Fibroblast of peridontal ligament (primary cell): ENCODE data around the gene IL36G.

Source experiments
- DNase-seq: peaks from one replicate; pipeline ENCODE4 v3.0.0-alpha.2; 2010; ENCODE audit errors: extremely low read depth

Gene IL36G

DNA sequence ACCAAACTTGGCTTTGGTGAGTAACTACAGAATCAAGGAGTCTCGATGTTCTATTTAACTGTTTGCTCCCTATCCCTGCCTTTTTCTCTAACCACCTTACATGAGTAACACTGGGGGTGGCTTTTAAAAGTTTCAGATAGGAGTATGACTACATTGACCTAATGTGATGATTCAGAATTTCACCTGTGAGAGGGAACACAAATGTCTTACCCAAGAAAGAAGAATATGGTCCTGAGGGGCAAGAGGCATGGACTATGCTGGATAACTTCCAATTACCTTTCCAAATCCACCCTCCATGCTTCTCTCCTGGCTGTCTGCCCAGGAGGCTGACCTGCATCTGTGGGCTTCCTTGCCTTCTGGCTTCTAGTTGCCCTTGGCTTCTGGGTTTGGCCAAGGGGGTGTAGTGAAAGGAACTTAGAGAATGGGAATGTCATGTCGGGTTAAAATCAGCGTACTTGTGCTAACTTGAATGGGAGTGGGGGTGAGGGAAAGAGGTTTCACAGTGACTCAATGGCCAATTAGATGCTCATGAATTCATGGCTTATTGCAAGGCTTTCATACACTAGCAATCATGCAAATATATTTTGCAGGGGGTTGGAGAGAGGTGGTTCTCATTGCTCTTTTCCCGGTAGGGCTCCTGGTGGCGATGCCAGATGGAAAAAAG lies 5.3 kb upstream of the IL36G start:
- no peak for DNase-seq

DNA sequence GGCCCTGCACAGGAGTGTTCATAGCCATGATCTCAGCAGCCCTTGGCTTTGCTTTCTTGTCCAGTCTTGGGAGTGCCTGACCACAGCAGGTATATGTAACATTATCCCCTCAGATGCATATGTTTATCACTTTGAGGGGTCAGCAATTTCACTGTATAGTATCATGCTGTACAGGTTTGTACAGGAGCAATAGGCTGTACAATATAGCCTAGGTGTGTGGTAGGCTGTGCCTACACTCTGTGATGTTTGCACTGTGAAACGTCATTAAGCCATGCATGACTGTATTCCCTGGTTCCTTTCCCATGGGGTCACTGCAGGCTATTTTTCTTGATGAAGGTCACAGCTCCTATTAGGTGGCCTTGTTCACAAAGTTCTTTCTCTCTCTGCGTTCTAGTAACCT lies 4.7 kb upstream of the IL36G start:
- DNase-seq: no peak

DNA sequence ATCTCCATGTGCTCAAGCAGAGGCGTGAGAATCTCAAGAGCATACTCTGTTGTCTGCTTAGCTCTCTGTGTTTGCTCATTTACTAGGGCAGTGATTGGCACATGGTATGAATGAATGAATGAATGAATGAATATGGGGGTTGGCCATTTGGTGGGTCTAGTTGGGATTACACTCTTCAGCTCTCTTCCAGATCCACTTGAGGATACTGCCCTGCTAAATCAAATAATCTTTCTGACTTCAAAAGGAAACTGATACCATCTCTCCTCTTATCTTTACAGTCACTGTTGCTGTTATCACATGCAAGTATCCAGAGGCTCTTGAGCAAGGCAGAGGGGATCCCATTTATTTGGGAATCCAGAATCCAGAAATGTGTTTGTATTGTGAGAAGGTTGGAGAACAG lies 1.9 kb downstream of the IL36G start:
- no peak for DNase-seq

DNA sequence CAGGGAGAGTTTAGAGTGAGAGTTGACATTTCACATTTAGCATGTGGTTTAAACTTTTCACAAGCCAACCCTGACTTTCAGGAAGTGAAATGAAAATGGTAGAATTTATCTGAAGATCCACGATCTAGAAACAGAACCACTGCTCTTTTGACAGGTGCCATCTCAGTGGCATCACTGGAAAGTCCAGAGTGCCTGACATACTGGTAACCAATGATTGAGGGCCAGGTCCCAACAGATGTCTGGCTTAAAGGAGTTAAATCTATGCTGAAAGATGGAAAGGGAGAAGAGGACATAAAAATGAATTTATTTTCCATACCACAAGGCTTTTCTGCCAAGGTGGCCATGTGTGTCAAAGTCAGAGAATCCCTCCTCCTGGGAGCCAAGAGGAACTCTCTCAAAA lies 2.7 kb downstream of the IL36G start:
- no peak for DNase-seq

DNA sequence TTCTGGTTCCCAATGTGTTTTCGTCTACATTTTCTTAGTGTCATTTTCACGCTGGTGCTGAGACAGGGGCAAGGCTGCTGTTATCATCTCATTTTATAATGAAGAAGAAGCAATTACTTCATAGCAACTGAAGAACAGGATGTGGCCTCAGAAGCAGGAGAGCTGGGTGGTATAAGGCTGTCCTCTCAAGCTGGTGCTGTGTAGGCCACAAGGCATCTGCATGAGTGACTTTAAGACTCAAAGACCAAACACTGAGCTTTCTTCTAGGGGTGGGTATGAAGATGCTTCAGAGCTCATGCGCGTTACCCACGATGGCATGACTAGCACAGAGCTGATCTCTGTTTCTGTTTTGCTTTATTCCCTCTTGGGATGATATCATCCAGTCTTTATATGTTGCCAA lies 7.3 kb downstream of the IL36G start:
- DNase-seq: no peak

DNA sequence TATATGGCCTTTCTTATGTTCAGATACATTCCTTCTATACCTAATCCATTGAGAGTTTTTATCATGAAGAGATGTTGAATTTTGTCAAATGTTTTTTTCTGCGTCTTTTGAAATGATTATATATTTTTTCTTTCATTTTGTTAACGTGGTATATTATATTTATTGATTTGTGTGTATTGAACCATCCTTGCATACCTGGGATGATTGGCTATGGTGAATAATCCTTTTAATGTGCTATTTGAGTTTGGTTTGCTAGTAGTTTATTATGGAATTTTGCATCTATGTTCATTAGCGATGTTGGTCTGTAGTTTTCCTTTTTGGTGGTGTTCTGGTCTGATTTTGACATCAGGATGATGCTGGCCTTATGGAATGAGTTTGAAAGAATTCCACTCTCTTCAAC lies 11.8 kb downstream of the IL36G start:
- no peak for DNase-seq

DNA sequence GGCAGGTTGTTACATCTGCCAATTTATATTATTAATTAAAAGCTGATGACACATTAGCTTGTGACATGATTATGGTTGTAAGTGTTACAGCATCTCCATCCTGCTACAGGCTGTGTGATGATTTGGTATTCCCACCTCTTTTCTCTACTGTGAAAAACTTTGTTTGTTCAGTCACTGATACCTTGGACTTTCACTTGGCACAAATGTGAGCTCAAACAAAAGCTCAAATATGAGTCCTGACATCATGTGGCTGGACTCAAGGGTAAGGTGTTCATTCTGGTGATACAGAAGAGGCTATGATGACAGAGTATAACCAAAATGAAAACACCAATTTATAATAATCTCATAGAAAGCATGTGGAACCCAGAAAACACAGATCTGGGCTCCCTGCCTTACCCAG lies 16.0 kb downstream of the IL36G start:
- DNase-seq: no peak

DNA sequence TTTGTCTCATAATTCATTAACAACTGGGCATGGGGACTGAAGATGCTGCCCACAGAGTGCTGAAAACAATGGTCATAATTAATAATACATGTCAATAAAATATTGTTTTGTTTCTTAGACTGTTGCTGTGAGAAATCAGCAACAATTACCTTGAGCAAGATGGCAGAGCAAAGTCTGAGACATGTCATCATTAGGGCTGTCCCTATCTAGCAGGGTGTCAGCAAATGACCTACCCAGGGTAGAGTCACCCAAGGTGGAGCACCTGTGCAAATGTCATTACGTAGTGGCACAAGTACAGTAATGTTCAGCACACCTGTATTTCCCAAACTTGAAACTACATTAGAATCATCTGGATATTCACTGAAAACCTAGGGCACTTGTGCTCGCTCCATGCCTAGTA lies 16.8 kb downstream of the IL36G start:
- DNase-seq: no peak

DNA sequence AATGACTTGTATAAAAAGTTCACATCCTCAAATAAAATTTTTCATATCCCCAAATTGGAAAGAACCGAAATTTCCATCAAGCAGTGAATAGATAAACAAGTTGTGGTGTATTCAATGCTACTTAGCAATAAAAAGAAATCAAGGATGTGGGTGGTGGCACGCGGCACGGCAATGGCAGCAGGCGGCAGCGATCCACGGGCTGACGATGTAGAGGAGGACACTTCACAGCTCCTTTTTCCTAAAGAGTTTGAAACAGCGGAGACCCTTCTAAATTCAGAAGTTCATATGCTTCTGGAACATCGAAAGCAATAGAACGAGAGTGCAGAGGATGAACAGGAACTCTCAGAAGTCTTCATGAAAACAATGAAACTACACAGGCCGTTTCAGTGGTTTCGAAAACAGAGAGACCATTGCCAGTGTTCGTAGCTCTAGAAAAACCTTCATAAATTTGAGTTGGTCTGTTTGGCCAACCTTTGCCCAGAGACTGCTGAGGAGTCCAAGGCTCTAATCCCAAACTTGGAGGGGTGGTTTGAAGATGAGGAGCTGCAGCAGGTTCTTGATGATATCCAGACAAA lies 17.6 kb downstream of the IL36G start:
- no peak for DNase-seq

DNA sequence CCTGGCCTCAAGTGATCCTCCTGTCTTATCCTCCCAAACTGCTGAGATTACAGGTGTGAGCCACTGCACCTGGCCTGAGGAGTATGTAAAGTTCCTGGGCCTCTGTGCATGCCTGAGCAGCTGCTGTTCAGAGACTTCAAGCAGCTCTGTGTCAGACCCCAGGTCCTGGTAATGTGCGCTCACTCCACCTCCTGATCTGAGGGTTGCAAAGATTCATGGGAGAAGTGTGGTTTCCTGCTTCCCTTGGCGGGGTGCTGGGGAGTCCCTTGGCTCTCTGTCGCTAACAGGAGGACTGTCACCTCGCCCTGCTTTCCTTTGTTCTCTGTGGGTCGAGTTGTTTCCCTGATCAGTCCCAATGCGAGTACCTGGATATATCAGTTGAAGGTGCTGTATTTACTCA lies 18.8 kb downstream of the IL36G start:
- no peak for DNase-seq

DNA sequence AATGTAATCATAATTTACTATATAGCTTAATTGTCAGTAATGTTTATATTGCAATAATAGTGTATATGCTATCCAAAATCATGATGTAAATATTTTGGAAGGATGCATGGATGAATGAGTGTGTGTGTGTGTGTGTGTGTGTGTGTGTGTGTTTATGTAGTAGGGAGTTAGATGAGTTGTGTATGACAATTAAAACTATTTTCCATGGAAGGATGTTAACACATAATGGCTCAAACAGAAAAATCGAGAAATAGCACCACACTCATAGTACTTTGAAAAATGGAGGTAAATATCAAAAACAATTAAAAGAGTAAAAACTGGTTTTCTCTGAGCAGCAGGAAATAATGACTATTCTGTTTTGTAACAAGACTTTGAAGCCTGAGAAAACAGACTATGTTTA lies 19.3 kb downstream of the IL36G start:
- DNase-seq: no peak

DNA sequence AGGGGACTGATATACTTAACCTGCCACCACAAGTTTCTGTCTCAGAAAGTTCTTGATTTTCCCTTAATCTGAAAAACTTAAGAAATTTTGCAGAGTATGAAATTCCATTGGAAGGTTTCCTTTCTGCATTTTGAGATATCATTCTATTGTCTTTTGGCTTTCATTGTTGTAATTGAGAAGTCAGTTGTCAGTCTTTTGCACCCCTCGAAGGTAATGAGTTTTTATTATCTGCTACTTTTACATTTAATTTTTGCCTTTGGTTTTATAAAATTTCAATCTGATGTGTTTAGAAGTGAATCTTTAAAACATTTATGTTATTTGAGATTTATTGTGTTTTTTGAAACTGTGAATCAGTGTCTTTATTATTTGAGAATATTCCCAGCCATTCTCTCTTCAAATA lies 22.6 kb downstream of the IL36G start:
- no peak for DNase-seq

DNA sequence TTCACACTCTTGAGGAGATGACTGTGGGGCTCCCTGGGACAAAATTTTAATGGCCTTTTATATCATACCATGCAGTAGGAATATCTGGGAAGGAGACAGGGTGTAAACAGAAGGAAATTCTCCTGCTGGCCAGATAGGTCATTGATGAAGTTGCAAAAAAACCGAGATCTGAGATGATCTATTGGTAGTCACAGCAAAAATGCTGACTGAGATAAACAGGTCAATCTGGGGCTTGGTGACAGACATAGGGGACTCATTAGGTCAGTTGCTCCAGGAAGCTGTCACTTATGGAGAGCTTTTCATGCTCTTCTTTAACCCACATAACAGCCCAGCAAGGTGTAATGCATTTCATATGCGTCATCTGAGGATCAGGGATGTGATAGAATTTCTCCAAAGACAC lies 24.9 kb downstream of the IL36G start:
- no peak for DNase-seq

DNA sequence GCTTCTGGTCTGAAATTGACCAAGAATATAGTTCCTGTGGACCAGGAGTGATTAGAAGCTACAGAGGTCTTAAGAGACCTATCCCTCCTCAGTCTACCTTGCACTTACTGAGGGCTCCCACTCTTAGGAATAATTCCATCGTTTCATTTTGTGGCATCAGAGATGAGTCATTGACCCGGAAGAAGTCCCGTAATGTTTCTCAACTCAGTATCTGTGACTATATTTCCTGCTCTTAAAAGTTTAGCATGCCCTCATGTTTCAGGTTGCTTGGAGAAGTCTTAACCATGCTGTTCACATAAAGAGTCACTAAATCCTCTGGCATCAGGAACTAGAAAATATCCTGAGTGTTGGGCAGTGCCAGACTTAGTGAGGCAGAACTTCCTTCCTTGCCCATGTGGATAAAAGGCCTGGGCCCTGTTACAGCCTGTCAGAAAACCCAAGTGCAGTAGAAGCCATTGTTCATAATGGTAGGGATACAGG lies 27.3 kb downstream of the IL36G start, which contains the start of gene IL36A:
TSS of gene IL36A (plus strand) at position 430 of the 480 bp plus-strand sequence. CDS start 413 bp downstream, outside the sequence.
- DNase-seq: no peak

DNA sequence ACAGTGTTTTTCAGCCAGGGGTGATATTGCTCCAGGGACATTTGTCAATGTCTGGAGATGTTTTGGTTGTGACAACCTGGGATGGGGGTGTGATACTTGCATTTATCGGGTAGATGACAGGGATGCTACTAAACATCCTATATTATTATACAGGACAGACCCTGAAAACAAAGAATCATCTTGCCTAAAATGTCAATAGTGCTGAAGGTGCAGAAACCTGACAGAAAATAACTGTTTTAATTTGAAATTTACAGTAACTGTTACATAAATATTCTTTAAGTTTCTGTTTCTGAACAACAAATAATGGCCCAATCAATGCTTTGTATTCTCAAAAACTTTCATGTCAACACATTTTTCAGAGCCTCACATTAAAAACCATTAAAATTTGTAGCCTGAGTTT lies 29.4 kb downstream of the IL36G start:
- no peak for DNase-seq

DNA sequence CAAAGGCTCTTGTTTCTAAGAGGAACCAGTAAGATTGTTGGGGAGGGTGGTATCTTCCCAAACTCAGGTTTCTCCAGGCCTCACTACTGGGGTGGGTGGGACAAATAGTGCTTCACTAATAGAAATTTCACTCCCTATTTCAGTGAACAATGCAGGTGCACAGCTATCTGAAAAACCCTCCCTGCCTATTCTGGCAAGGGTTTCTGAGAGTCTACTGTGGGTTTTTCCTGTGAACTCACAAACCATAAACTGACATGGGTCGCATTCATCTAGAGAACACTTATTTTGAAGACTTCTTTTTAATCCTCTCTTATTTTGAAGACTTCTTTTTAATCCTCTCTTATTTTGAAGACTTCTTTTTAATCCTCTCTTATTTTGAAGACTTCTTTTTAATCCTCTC lies 31.8 kb downstream of the IL36G start:
- DNase-seq: no peak

DNA sequence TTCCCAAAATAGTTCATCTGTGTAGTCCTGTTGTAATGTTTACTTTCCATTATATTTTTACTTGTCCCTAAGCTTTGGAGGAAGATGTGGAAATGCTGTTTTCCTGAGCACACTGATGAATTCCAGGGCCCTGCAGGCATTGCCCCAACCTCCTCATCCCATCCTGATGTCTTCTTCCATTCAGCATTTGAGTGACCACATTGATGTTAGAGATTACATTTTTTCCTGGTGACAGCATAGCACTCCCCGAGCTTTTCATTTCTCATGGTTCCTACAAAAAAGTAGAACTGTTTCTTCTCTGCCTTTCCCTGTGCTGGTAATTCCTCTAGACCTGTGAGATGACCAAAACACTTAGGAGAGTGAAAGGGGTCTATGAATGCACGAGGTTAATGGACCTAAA lies 32.3 kb downstream of the IL36G start:
- DNase-seq: no peak

DNA sequence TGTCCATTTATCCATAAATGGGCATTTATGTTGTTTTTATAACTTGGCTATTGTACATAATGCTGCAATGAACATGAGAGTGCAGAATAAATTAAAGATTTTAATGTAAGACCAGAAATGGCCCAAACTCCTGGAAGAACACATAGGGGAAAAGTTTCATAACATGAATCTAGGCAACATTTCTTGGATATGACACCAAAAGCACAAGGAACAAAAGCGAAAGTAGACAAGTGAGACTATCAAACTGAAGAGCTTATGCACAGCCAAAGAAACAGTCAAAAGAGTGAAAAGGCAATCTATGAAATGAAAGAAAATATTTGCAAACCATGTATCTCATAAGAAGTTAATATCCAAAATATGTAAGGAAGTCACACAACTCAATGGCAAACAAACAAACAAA lies 33.3 kb downstream of the IL36G start:
- no peak for DNase-seq

DNA sequence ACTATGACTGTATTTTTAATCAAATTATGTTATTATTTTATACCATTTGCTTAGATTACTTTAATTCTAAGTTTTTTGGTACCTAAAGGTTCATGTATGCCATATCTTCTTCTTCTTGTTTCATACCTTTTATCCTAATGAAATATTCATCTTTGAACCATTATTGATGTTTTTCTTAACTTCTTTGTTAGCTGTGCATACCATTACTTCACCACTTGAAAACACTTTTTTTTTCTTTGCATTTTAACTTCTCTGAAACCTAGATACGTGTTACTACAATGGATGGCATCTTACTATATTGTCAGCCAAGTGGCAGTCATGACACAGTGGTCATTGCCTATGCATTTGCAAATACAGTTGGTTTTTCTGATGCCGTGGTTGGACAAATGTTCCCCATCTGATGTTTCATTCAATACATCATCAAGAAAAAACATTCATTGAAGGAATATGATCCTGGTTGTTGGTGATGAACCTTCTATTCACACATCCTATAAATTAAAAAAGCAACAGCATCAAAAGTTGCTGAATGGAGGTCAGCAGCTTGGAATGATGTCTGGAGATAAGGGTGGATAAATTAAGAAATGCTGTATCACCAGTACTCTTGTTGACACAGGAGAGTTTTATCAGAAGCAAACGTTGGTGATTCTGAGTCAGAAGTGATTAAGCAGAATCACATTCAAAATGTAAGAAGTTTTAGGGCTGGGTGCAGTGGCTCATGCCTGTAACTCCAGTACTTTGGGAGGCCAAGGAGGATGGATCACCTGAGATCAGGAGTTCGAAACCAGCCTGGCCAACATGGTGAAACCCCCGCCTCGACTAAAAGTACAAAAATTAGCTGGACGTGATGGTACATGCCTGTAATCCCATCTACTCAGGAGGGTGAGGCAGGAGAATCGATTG lies 34.9 kb downstream of the IL36G start:
- DNase-seq: no peak

DNA sequence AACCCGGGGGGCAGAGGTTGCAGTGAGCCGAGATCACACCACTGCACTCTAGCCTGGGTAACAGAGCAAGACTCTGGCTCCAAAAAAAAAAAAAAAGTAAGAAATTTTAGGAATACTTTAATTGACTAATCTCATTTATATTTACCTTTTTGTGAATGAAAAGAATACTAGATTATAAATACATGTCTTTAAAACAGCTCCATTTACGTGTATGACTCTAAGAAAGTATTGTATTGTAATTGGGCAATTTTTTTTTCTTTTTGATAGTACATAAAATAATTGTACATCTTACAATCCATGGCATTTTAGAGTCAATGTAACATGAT lies 35.5 kb downstream of the IL36G start:
- DNase-seq: no peak

DNA sequence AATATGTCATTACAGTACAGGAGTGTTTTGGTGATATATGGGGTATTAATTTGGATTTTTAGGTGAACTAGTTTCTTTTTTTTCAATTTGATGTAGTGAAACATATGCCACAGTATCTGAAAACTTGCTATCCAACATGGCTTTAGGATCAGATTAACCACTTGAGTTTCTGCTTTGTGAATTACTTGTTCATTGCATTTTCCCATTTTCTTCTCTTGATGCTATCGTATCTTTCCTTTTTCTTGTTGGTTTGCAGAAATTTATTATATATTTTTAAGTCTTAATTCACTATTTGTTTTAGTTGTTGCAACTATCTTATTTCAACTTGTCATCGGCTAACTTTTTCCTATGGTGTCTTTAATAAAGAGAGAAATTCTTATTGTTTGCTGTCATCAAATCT lies 36.3 kb downstream of the IL36G start:
- DNase-seq: no peak

DNA sequence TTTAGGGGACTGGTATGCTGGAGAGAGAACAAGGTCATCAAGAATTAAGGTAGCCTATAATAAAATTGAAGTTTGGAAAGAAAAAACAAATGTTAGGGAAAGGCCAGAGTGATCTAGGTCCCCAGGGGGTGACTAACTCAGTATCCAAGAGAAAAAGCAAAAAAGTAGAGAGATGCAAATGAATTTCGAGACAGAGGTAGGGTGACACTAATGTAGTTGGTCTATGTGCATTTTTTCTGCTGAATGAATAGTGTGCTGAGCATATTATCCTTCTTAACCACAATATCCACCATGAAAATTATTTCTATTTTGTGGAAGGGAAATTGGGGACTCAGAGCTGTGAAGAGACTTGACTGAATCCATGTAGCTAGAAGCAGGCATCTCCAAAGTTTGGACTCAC lies 37.2 kb downstream of the IL36G start:
- DNase-seq: no peak

DNA sequence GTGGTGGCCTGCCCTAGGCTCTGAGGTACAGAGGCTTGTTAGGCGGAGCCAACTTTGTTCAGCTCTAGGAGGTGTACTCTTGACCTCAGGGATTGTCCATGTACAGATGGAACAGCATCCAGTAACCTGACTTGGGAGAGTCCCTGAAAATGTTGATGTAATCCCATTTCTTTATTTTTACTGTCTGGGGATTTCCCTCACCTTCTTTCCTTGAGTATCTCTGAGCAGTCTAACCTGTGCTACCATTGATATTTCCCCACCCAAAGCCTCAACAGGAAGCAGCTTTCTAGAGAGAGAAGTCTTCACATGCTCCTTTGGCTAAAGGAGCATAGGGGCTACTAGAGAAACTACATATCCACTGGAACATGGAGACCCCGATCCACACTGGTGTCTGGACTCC lies 37.8 kb downstream of the IL36G start:
- DNase-seq: no peak
